Measurements from ENCODE around the gene UQCRC1. TPM values are rescaled to one million over a fixed set of nuclear protein-coding genes. Genes with fewer than 3 reads are reported as not detected.

UQCRC1 gene
- 414 and 596 TPM in 2 replicates for total RNA-seq

DNA sequence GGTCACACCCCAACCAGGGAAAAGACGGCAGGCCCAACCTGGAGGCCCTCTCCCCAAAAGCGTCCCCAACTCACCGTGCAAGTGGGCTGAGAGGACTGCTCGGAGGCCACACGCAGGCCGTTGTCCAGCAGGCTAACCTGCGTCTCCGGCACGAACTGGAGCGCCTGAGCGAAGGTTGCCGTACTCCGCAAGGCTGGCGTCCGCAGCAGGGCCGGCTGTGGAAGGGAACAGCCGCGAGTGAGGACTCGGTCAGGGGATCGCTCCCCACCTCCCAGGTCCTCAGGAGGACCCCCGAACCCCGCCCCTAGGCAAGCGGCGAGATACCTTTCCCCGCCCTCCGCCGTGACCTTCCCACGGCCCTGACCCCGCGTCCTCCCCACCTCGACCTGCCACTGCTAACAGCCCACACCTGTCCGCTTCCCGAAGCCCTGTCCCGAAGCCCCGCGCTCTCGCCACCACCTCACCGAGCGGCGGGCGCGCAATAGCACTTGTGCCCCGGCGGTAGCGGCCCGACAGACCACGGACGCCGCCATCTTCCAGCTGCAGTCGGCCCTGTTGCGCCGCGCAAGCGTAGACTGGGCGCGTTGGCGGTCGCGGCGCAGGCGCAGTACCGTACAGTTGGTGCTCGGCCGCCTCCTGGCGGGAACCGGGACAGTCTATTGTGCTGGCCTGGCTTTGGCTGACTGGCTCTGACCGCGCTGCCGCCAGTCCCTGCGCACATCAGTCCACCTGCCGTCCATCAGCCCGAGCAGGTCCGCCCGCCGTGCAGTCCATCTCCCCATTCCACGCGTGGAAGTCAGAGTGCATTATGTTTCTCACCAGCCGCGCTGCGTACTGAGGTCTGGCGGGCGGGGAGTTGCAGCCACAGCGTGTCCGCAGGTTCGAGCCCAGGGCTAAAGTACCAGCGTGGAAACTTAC, at the start of gene UQCRC1:
TSS of gene UQCRC1 (minus strand) at position 559 of the 918 bp plus-strand sequence. CDS start at position 533, 26 bp downstream.

DNA sequence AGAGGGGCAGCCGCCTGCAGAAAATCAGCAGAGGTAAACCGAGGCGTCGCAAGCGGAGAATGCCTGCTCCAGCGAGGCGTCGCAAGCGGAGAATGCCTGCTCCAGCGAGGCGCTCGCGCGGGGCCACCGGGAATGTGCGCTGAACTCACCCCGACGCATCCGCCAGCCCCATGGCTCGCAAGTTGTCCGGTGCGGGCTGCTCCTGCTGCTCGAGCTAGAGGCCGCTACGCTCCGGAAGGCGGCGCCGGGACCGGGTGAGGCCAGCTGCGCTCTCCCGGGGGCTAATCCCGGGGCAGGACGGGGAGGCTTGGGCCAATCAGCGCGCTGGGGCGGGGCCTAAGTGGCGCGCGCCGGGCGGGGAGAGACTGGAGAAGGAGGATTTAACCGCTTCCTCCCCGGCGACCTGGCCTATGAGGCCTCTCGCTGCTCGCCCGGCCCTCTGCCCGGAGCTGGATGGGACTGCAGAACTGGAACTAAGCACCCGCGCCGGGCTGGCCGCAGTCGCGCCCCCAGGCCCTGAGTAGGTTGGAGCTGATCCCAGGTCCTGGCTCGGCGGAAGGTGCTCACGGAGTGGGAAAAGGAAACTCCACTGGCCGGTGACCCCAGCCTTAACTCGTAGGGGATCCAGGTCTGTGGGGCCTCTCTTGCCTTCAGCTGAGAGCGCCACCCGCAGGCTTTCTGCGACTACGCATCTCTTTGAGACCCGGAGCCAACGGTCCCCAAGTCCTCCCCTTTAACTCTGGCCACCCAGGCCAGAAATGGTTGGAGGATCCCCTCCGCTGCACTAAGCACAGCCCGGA, 26.0 kb upstream of the UQCRC1 start, which contains the start of gene SLC26A6:
TSS of gene SLC26A6 (minus strand) at position 240 of the 800 bp plus-strand sequence. CDS start at position 172, 68 bp downstream.

DNA sequence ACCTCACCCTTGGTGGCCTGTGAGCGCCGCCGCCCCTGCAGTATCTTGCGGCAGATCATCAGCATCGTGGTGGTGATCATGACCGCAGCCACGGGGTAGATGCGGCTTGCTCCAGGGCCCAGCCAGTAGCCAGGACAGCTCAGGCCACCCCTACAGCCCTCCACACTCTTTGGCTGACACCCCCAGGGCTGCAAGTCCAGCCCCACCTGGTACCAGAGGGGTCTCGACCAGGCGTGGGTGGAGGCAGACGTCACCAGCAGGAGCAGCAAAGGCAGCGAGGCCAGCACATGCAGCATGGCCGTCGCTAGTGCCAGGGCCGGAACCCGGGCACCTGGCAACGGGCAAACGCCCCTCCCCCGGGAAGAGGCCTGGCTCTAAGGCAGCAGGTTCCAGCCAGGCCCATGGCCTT, 12.0 kb upstream of the UQCRC1 start, which contains the start of gene TMEM89:
TSS of gene TMEM89 (minus strand) at position 309 of the 409 bp plus-strand sequence. CDS start at position 296, 13 bp downstream.

DNA sequence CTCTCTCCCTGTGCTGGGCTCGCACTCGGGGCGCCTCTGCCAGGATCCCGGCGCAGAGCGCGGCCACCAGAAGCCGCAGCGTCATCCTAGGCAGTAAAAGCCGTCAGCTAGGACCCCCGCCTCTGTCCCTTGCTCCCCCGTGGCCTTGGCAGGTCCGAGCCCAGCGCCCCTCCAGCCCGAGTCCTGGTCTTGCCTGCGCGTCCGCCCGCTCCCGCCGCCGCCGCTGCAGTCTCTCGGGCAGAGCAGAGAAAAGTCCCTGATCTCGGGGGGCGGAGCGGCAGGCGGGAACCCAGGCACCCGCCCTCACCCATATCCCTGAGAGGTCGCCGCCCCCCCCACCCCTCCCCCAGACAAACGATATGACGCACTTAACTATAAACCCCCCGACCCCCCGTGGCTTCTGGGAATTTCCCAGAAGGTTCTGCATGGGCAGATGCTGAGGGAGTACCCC, 14.3 kb downstream of the UQCRC1 start, which contains the start of gene COL7A1:
TSS of gene COL7A1 (minus strand) at position 255 of the 451 bp plus-strand sequence. CDS start at position 85, 170 bp downstream.

DNA sequence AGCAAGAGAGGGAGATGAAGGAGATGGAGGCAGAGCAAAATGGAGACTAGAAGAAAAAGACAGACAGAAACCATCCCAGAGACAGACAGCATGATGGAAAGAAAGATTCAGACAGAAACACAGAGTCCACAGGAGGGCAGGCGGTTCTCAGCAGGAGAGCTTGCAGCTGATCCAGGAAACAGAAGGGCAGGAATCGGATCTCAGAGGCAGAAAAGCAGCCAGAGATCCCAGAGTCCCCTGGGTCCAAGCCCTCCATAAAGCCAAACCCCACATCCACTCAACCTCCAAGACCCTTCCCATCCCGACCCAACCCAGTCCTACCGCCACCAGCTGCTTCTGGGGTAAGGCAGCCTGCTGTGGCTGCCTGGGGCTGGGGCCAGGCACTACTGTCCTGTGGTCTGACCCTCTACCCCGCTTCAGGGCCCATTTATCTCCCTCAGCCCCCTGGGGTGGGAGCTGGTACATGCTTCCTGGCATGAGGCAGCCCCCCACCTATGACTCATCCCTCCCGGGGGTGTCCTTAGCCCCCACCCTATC, 46.0 kb downstream of the UQCRC1 start, which contains the start of gene UCN2:
TSS of gene UCN2 (minus strand) at position 400 of the 537 bp plus-strand sequence. CDS start 657 bp downstream, outside the sequence.

DNA sequence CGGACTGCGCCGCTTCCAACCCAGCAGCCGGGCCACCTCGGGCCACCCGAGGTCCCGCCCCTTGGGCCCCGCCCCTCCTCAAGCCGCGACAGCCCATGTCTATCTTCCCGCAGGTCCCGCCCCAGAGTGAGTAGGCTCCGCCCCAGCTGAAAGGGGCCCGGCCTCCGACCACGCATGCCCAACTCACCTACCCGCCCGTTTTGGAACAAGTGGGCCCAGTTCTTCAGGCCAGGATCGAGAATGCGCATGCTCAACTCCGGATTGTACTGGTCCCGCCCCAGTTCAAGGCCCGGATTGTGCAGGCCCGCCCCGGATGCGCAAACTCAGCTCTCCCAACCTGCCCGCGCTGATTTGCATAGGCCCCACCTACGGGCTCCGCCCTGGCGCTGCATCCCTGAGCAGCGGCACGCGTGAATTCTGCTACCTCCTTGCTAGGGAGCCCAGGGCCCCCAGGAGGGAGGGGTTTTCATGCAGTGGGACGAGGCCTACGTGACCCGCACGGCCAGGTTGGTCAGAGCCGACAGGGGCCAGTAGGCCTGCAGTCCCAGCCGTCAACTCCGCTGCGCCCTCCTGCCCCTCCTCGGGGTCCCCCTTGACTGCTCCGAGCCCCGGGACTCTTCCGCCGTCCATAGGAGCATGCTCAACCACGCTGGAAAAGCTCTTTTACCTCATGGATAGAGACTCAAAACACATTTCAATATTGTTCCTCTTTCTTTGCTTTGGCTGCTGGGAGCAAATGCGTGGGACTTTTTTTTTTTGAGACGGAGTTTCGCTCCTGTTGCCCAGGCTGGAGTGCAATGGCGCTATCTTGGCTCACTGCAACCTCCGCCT, 52.4 kb downstream of the UQCRC1 start, which contains the start of gene PFKFB4:
TSS of gene PFKFB4 (minus strand) at position 8 of the 831 bp plus-strand sequence. CDS start 26 bp downstream, outside the sequence.

Other genes with a start within 250 kb of the UQCRC1 start
- not detected in 2 replicates for gene FBXW12, start 237.4 kb downstream of the UQCRC1 start, total RNA-seq
- gene PLXNB1, start 179.6 kb downstream of the UQCRC1 start, total RNA-seq = 14.7 and 30.0 TPM in 2 replicates
- gene CCDC51, start 169.5 kb downstream of the UQCRC1 start, total RNA-seq = 21.5 and 24.3 TPM in 2 replicates
- gene TMA7, start 169.4 kb downstream of the UQCRC1 start, total RNA-seq = 211 and 292 TPM in 2 replicates
- 5.4 and 13.4 TPM in 2 replicates for gene ATRIP, start 162.9 kb downstream of the UQCRC1 start, total RNA-seq
- gene SHISA5, start 105.5 kb downstream of the UQCRC1 start, total RNA-seq = 96.6 and 106 TPM in 2 replicates
- 9.2 and 14.4 TPM in 2 replicates for gene PFKFB4, start 52.8 kb downstream of the UQCRC1 start, total RNA-seq
- gene UCN2, start 45.9 kb downstream of the UQCRC1 start, total RNA-seq = 1.2 and 1.5 TPM in 2 replicates
- 46.3 and 70.9 TPM in 2 replicates for gene COL7A1, start 14.3 kb downstream of the UQCRC1 start, total RNA-seq
- not detected in 2 replicates for gene TMEM89, start 12.1 kb upstream of the UQCRC1 start, total RNA-seq
- gene SLC26A6, start 25.8 kb upstream of the UQCRC1 start, total RNA-seq = 24.5 and 35.4 TPM in 2 replicates
- gene CELSR3, start 53.2 kb upstream of the UQCRC1 start, total RNA-seq = 0.89 and 1.00 TPM in 2 replicates
- 11.5 and 14.6 TPM in 2 replicates for gene NCKIPSD, start 76.3 kb upstream of the UQCRC1 start, total RNA-seq
- 38.3 and 40.7 TPM in 2 replicates for gene IP6K2, start 107.6 kb upstream of the UQCRC1 start, total RNA-seq
- 30.2 and 82.2 TPM in 2 replicates for gene PRKAR2A, start 238.2 kb upstream of the UQCRC1 start, total RNA-seq

Measured in uterine smooth muscle cell (primary cell).